OCI-LY7 (cell line): ENCODE results near the gene CLDN12. TPM values are rescaled to one million over a fixed set of nuclear protein-coding genes. Genes with fewer than 3 reads are reported as not detected.

Experiments used
- BruUV-seq: library from RNA; stranded (reverse); fragments of 400-500 nt; replicated peaks from 2 replicates; lab custom pipeline; 2021; lab: Mats Ljungman, UMichigan
- CTCF ChIA-PET: fragments of 300-600 bp; sonication (Branson Sonifier 250); formaldehyde crosslinking; loops from one replicate; lab custom pipeline; 2022; ENCODE audit warnings: antibody characterized with exemption; ENCODE audit not compliant: unreplicated experiment; lab: Charles Lee
- POLR2A ChIA-PET: fragments of 300-600 bp; sonication (Branson Sonifier 250); formaldehyde crosslinking; loops from one replicate; lab custom pipeline; 2022; ENCODE audit warnings: antibody characterized with exemption; lab: Charles Lee
- DNase-seq: peaks from one replicate; pipeline ENCODE4 v3.0.0-alpha.2; 2015; ENCODE audit warnings: low spot score
- H2AFZ ChIP-seq: fragments of 200-600 bp; sonication (generic), shearing (Covaris generic); 2 replicates; pipeline ENCODE4 v1.6.1; 2014; ENCODE audit warnings: mild to moderate bottlenecking, antibody characterized with exemption, low read length, moderate library complexity
- H3K27ac ChIP-seq: fragments of 200-600 bp; sonication (generic); 2 replicates; pipeline ENCODE4 v1.5.1; 2014; ENCODE audit warnings: mixed run types, low read depth, mild to moderate bottlenecking, moderate library complexity, low read length, inconsistent platforms; ENCODE audit not compliant: poor library complexity, severe bottlenecking
- H3K36me3 ChIP-seq: fragments of 200-600 bp; sonication (generic); 2 replicates; pipeline ENCODE4 v1.6.1; 2014; ENCODE audit warnings: mild to moderate bottlenecking, antibody characterized with exemption, low read length, moderate library complexity, mixed read lengths; ENCODE audit not compliant: insufficient read depth
- H3K4me1 ChIP-seq: fragments of 200-600 bp; sonication (generic); 2 replicates; pipeline ENCODE4 v1.5.1; 2014; ENCODE audit warnings: mild to moderate bottlenecking, low read length; ENCODE audit not compliant: insufficient read depth, poor library complexity, severe bottlenecking
- H3K4me2 ChIP-seq: fragments of 200-600 bp; sonication (generic); 2 replicates; pipeline ENCODE4 v1.6.1; 2014; ENCODE audit warnings: mild to moderate bottlenecking, low read length
- H3K4me3 ChIP-seq: fragments of 200-600 bp; sonication (generic); 2 replicates; pipeline ENCODE4 v1.5.1; 2014; ENCODE audit warnings: mild to moderate bottlenecking, low read depth, low read length; ENCODE audit not compliant: poor library complexity, severe bottlenecking
- H3K79me2 ChIP-seq: fragments of 200-600 bp; sonication (generic); 2 replicates; pipeline ENCODE4 v1.6.1; 2016; ENCODE audit warnings: low read depth, mild to moderate bottlenecking, low read length, moderate library complexity, mixed read lengths; ENCODE audit not compliant: insufficient read depth
- H3K9me2 ChIP-seq: fragments of 200-600 bp; sonication (generic); 2 replicates; pipeline ENCODE4 v1.6.1; 2016; ENCODE audit warnings: mild to moderate bottlenecking, low read length, mixed read lengths; ENCODE audit not compliant: insufficient read depth
- H3K9me3 ChIP-seq: fragments of 200-600 bp; sonication (generic); 2 replicates; pipeline ENCODE4 v1.6.1; 2014; ENCODE audit warnings: mild to moderate bottlenecking, mixed run types, low read length, mixed read lengths
- H4K20me1 ChIP-seq: fragments of 200-600 bp; sonication (generic); 2 replicates; pipeline ENCODE4 v1.6.1; 2014; ENCODE audit warnings: mild to moderate bottlenecking, antibody characterized with exemption, low read length, moderate library complexity, mixed read lengths; ENCODE audit not compliant: insufficient read depth
- CTCF ChIP-seq: fragments of 200-600 bp; sonication (generic); conservative IDR thresholded peaks from 2 replicates; pipeline ENCODE4 v1.5.1; 2014; ENCODE audit warnings: mild to moderate bottlenecking, antibody characterized with exemption, low read length, moderate library complexity, mixed read lengths
- EZH2phosphoT487 ChIP-seq: fragments of 200-600 bp; sonication (generic); IDR thresholded peaks from 2 replicates; pipeline ENCODE4 v1.6.1; 2018; ENCODE audit warnings: low read depth, borderline replicate concordance, mild to moderate bottlenecking, mixed run types, antibody characterized with exemption, low read length, moderate library complexity, mixed read lengths
- intact Hi-C: fragments of 100-400 bp; cut with micrococcal nuclease; formaldehyde crosslinking; loops from one replicate; pipeline ENCODE4 v1.10.0; 2022; ENCODE audit not compliant: unreplicated experiment
- total RNA-seq, 2 experiments: library from RNA; depleted of rRNA in 1 of 2; stranded (reverse); fragments of >200 nt in 1 of 2; shearing (Covaris generic) in 1 of 2; gene quantifications; 2 replicates each; pipeline ENCODE4 v1.2.3, GENCODE V29; 2014 to 2022

The CLDN12 gene
- total RNA-seq, 2 experiments from 2014 or later, result 11.0 to 17.0 TPM

- POLR2A ChIA-PET, result no interaction called here
- DNase-seq, result no peak
- H3K4me1 ChIP-seq, result no peaks in the 10 kb centered on the region
- no peak overlapping the region for H3K27ac ChIP-seq
- intact Hi-C loops, result loop anchor here (2.0 kb wide), 1 partner anchor 175 kb away; no protein-coding TSS in a partner anchor
- H3K4me3 ChIP-seq, result no peak overlapping the region
- no peaks in the 10 kb centered on the region for H3K9me2 ChIP-seq
- no peaks in the 10 kb centered on the region for H3K36me3 ChIP-seq
- no peak overlapping the region for H2AFZ ChIP-seq
- CTCF ChIA-PET, result no interaction called here
- no peaks in the 10 kb centered on the region for H3K9me3 ChIP-seq
- no peak overlapping the region for H3K4me2 ChIP-seq
- H3K79me2 ChIP-seq, result no peaks in the 10 kb centered on the region
- BruUV-seq, result no TSS peak
- H4K20me1 ChIP-seq, result no peaks in the 10 kb centered on the region
- TF ChIP-seq EZH2phosphoT487, result no peak
- no peak for TF ChIP-seq CTCF
These were observed 50.7 kb downstream of the CLDN12 start for GRCh38 chr7:90453931-90454330.

- Histone ChIP-seq H3K79me2 (no peaks in the 10 kb centered on the region), H3K9me3 (no peaks in the 10 kb centered on the region), H3K27ac (no peak overlapping the region), H3K9me2 (no peaks in the 10 kb centered on the region), H2AFZ (no peak overlapping the region), H3K36me3 (no peaks in the 10 kb centered on the region), H3K4me2 (no peak overlapping the region), H4K20me1 (no peaks in the 10 kb centered on the region), H3K4me3 (no peak overlapping the region), H3K4me1 (no peaks in the 10 kb centered on the region)
- TF ChIP-seq EZH2phosphoT487, result no peak
- peak; percentile 85 for TF ChIP-seq CTCF
- DNase-seq, result peak; percentile 33
- CTCF ChIA-PET, result interaction anchor here (0.6 to 0.9 kb wide), 2 partner anchors 12 to 28 kb away, joined by 3 read pairs; no protein-coding TSS in a partner anchor
- POLR2A ChIA-PET, result no interaction called here
- intact Hi-C loops, result loop anchor here (2.0 to 5.0 kb wide), 2 partner anchors 173 to 577 kb away; no protein-coding TSS in a partner anchor
- BruUV-seq, result no TSS peak
These were observed 52.1 kb downstream of the CLDN12 start for GRCh38 chr7:90455163-90456030.

GRCh38 chr7:90458104-90458503 is 54.8 kb downstream of the CLDN12 start:
- H3K36me3 ChIP-seq, result no peaks in the 10 kb centered on the region
- BruUV-seq, result no TSS peak
- TF ChIP-seq EZH2phosphoT487, result no peak
- no peak for TF ChIP-seq CTCF

More at GRCh38 chr7:90458104-90458503, 54.8 kb downstream of the CLDN12 start:
- Histone ChIP-seq H2AFZ (no peak overlapping the region), H3K9me3 (no peaks in the 10 kb centered on the region), H3K9me2 (no peaks in the 10 kb centered on the region), H3K4me2 (no peak overlapping the region), H3K4me1 (no peaks in the 10 kb centered on the region), H4K20me1 (no peaks in the 10 kb centered on the region), H3K27ac (no peak overlapping the region), H3K79me2 (no peaks in the 10 kb centered on the region), H3K4me3 (no peak overlapping the region)
- intact Hi-C loops, result loop anchor here (5.0 kb wide), 1 partner anchor 574 kb away; no protein-coding TSS in a partner anchor
- DNase-seq, result no peak
- POLR2A ChIA-PET, result no interaction called here
- CTCF ChIA-PET, result no interaction called here
